Activated naive CD8-positive, alpha-beta T cell treated with anti-CD3 and anti-CD28 coated beads, Interleukin-2, amount 10 ng/mL, durations not matched to agents 7 days and 5 days (primary cell): ENCODE data around the gene CHD1. TPM values are rescaled to one million over a fixed set of nuclear protein-coding genes. Genes with fewer than 3 reads are reported as not detected.

Experiments
- ATAC-seq: fragments of 150-1000 bp; cut with Tn5 transposase; one replicate; pipeline ENCODE4 v1.10.0; 2021; ENCODE audit warnings: low read depth, moderate library complexity
- POLR2A ChIA-PET: fragments of 350-600 bp; sonication (Branson Sonifier 250); formaldehyde crosslinking; loops from one replicate; lab custom pipeline; 2021; ENCODE audit warnings: antibody characterized with exemption; lab: Charles Lee
- DNase-seq: peaks from one replicate; pipeline ENCODE4 v3.0.0; 2021
- H3K27ac Mint-ChIP-seq: one replicate; pipeline ENCODE4 v1.8.0; 2022; ENCODE audit warnings: mild to moderate bottlenecking, mixed read lengths
- H3K27me3 Mint-ChIP-seq: one replicate; pipeline ENCODE4 v1.8.0; 2022; ENCODE audit warnings: mild to moderate bottlenecking, moderate library complexity, mixed read lengths
- H3K36me3 Mint-ChIP-seq: one replicate; pipeline ENCODE4 v1.8.0; 2021; ENCODE audit warnings: mild to moderate bottlenecking, mixed read lengths
- H3K4me1 Mint-ChIP-seq: one replicate; pipeline ENCODE4 v1.8.0; 2021; ENCODE audit warnings: mixed read lengths
- H3K4me3 Mint-ChIP-seq: one replicate; pipeline ENCODE4 v1.8.0; 2022; ENCODE audit warnings: mild to moderate bottlenecking, moderate library complexity, mixed read lengths
- H3K9me3 Mint-ChIP-seq: one replicate; pipeline ENCODE4 v1.8.0; 2021; ENCODE audit warnings: mixed read lengths
- total RNA-seq, 2 experiments: library from RNA; stranded (reverse); gene quantifications; one replicate each; pipeline ENCODE4 v1.2.3, GENCODE V29; 2021

Gene CHD1
- total RNA-seq, 2 experiments from 2014 or later = 49.1 to 57.3 TPM

DNA sequence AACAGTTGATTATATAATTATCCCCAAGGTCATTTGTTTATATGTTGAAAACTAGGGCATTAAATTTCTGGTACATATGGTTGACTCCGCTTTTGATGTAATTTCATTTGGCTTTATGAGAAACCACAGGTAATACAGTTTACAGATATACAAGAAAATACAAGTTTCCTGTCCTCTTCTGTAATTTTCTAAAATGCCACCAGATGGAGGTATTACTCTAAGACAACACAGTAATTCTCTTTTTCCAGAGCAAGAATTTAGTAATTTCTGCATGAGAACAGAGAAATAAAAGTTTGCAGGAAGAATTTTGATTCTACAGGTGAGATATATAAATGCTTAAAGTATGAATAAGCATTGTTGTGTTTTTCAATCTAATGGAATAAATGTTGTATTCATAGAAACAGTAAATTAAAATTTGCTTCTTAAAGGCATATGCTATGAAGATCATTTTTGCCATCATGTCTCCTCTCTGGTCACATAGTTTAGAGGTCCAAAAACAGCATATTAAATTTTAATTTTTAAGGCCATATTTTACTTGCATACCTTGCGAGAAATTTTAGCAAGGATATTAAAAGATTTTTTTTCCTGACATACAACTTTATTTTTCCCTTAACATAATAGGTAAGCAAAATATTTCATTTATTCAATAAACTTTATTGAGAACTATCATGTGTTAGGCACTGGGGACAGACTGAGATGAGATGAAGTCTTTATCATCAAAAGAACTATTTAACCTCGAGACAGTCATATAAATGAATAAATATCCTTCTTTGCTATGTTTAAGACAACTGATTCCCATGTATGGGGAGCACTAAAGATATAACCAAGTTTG is 22.7 kb downstream of the CHD1 start:
- H3K27ac Mint-ChIP-seq = no peak overlapping the region
- POLR2A ChIA-PET = no interaction called here
- no peaks in the 10 kb centered on the region for H3K27me3 Mint-ChIP-seq
- peaks cover under 1% of the 10 kb centered on the region for H3K36me3 Mint-ChIP-seq
- H3K4me1 Mint-ChIP-seq = peaks cover 15% of the 10 kb centered on the region
- DNase-seq = no peak
- ATAC-seq = no peak
- H3K4me3 Mint-ChIP-seq = no peak overlapping the region
- H3K9me3 Mint-ChIP-seq = no peaks in the 10 kb centered on the region

DNA sequence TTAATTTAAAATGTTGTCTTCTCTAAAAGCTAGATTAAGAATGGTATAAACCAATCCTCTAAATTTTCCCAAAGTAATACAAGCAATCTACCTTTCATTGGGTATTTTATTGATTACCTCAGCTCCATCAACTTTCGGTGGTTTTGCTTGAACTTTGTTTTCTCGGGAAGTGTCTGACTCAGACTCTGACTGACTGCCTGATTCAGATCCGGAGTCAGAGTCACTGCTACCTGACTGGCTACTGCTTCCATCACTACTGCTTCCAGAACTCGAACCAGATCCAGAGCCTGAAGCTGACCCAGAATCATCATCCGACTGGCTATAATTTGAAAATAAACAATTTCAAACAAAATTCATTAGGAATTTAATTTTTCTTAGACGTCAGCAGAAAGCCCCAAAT is 24.0 kb downstream of the CHD1 start:
- ATAC-seq (no peak), DNase-seq (no peak)
- POLR2A ChIA-PET = interaction anchor here (0.6 to 1.3 kb wide), 2 partner anchors 13 to 25 kb away, joined by 3 to 4 read pairs; no protein-coding TSS in a partner anchor
- no peak overlapping the region for H3K27ac Mint-ChIP-seq
- no peak overlapping the region for H3K4me3 Mint-ChIP-seq
- peaks cover 5% of the 10 kb centered on the region for H3K36me3 Mint-ChIP-seq
- H3K27me3 Mint-ChIP-seq = no peaks in the 10 kb centered on the region
- no peaks in the 10 kb centered on the region for H3K9me3 Mint-ChIP-seq
- peaks cover 15% of the 10 kb centered on the region for H3K4me1 Mint-ChIP-seq

DNA sequence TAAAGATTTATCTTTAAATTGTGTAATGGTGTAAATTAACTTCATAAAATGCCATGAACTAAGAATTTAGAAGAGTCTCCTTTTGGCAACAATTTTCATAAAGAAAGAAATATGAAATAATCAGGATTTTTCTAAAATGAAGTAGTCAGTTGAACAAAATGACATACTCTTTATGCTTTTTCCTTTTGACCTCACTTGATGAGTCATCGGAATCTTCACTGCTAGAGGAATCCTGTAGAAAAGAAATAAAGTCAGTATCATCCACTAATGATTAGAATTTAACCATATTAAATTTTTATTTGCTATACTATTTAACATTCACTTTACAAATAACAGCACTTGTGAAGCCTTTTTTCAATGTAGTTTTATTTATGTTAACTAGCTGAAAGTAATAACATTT is 26.1 kb downstream of the CHD1 start:
- Mint-ChIP-seq H3K4me1 (peaks cover 5% of the 10 kb centered on the region), H3K27me3 (no peaks in the 10 kb centered on the region), H3K27ac (no peak overlapping the region), H3K9me3 (no peaks in the 10 kb centered on the region), H3K4me3 (no peak overlapping the region), H3K36me3 (peaks cover 15% of the 10 kb centered on the region)
- DNase-seq (no peak), ATAC-seq (no peak)
- POLR2A ChIA-PET = no interaction called here

DNA sequence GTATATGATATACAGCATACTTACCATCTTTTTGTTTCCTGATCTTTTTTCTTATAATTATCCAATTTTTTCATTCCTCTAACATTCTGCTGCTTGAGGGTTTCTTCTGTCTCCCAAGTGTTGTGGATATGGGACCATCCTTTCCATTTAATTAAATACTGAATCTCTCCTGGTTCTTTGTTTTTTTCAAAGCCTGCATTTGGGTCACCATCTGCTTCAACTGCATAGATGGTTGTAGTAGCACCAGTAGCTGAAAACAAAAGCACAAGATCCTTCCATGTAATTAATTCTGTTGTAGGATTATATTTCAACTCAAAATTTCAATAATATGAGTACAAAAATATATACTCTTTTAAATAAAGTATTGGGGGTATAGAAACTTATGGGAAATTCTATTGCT is 29.4 kb downstream of the CHD1 start:
- POLR2A ChIA-PET = interaction anchor here (0.8 kb wide), 1 partner anchor 11 kb away, joined by 3 read pairs; no protein-coding TSS in a partner anchor
- no peak overlapping the region for H3K27ac Mint-ChIP-seq
- no peaks in the 10 kb centered on the region for H3K4me1 Mint-ChIP-seq
- H3K36me3 Mint-ChIP-seq = peaks cover 27% of the 10 kb centered on the region
- no peaks in the 10 kb centered on the region for H3K9me3 Mint-ChIP-seq
- no peak overlapping the region for H3K4me3 Mint-ChIP-seq
- DNase-seq (no peak), ATAC-seq (no peak)
- no peaks in the 10 kb centered on the region for H3K27me3 Mint-ChIP-seq

DNA sequence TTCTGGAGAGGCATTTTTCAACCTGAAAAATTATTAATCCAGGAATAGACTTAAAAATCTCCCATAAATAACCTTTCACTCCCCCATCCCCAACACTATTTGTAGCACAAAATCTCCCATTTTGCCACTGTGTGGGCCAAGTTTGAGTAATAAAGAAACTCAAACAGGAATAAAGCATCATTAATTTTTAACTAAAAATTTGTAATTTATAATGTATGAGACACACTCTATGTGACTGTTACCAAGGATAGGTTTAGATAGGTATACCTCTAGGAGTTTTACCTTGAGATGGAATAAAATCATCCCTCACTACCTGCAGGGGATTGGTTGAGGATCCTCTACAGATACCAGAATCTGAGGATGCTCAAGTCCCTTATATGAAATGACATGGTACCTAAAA is 30.1 kb downstream of the CHD1 start:
- H3K27ac Mint-ChIP-seq = no peak overlapping the region

DNA sequence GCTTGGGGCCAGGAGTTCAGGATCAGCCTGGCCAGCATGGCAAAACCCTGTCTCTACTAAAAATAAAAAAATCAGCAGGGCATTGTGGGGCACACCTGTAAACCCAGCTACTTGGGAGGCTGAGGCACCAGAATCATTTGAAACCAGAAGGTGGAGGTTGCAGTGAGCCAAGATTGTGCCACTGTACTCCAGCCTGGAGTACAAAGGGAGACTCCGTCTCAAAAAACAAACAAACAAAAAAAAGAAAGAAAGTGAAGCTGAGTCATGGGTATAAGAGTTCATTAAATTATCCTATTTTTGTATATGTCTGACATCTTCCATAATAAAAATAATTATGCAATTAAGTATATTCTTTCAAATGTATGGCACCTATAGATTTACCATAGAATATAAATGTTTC is 37.2 kb downstream of the CHD1 start:
- Mint-ChIP-seq H3K27me3 (no peaks in the 10 kb centered on the region), H3K4me3 (no peak overlapping the region), H3K36me3 (peaks cover 22% of the 10 kb centered on the region), H3K27ac (no peak overlapping the region), H3K4me1 (no peaks in the 10 kb centered on the region), H3K9me3 (no peaks in the 10 kb centered on the region)
- no peak for ATAC-seq
- DNase-seq = no peak
- POLR2A ChIA-PET = no interaction called here

More for the DNA sequence above, 30.1 kb downstream of the CHD1 start:
- DNase-seq = no peak
- peaks cover 29% of the 10 kb centered on the region for H3K36me3 Mint-ChIP-seq
- no peaks in the 10 kb centered on the region for H3K27me3 Mint-ChIP-seq
- POLR2A ChIA-PET = no interaction called here
- ATAC-seq = no peak
- no peaks in the 10 kb centered on the region for H3K9me3 Mint-ChIP-seq
- H3K4me3 Mint-ChIP-seq = no peak overlapping the region
- H3K4me1 Mint-ChIP-seq = no peaks in the 10 kb centered on the region

DNA sequence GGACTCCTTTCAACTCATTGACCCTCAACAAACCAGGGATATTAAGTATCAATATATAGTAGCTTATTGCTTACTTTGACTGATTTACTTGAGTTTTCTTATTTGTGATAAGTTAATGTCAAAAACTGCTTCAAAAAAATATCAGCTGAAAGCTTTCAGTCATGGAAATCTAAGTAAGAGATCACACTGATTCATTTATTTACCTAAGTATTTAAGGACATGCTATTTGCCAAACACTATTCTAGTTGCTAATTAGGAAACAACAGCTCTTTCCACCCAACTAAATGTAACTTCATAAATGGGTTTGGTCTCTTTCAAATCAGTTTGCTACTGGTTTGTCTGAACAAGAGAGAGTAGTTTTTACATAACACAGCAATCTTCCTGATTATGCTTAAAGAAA is 48.2 kb downstream of the CHD1 start:
- Mint-ChIP-seq H3K4me3 (no peak overlapping the region), H3K36me3 (peaks cover 25% of the 10 kb centered on the region), H3K27ac (no peak overlapping the region), H3K4me1 (peaks cover 3% of the 10 kb centered on the region), H3K27me3 (no peaks in the 10 kb centered on the region), H3K9me3 (no peaks in the 10 kb centered on the region)
- DNase-seq (no peak), ATAC-seq (no peak)
- POLR2A ChIA-PET = no interaction called here

DNA sequence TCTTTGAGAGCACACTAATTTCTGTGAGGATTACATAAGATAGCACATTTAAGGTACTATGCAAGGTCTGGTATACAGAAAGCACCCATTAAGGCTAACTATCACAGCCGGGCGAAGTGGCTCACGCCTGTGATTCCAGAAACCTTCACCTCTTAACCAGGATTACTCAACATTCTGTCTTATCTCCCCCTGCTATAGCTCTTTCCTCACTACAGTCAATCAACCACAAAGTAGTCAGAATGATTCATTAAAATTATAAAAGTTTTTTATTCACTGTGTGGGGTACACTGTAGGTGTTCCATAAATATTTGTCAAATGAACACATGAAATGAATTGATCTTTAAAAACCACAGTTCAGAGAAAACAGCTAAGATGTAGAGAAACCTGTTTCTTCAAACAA is 48.7 kb downstream of the CHD1 start:
- ATAC-seq = no peak
- H3K27me3 Mint-ChIP-seq = no peaks in the 10 kb centered on the region
- H3K9me3 Mint-ChIP-seq = no peaks in the 10 kb centered on the region
- peaks cover 3% of the 10 kb centered on the region for H3K4me1 Mint-ChIP-seq
- no peak overlapping the region for H3K4me3 Mint-ChIP-seq
- H3K36me3 Mint-ChIP-seq = peaks cover 25% of the 10 kb centered on the region
- no peak for DNase-seq
- POLR2A ChIA-PET = no interaction called here
- no peak overlapping the region for H3K27ac Mint-ChIP-seq

DNA sequence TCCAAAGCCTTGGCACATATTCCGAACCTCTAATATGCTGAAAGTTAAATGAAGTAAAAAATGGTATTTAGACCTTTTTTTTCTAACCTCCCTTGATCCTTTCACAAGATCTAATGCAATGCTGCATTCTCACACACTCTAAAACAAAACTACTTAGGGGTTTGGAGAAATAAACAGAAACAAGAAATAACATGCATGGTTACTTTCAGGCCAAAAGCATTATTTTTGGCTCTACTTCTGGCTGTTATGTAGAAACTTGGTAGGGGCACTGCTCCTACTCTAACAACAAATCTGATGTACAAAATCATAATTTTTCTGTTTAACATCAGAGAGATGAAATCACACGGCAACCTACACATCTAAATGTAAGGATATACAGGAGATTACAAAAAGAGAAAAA is 51.2 kb downstream of the CHD1 start:
- DNase-seq = no peak
- H3K36me3 Mint-ChIP-seq = peaks cover 27% of the 10 kb centered on the region
- ATAC-seq = no peak
- no peaks in the 10 kb centered on the region for H3K27me3 Mint-ChIP-seq
- peak overlapping the region; percentile 6 for H3K27ac Mint-ChIP-seq
- peaks cover 3% of the 10 kb centered on the region for H3K4me1 Mint-ChIP-seq
- POLR2A ChIA-PET = no interaction called here
- no peaks in the 10 kb centered on the region for H3K9me3 Mint-ChIP-seq
- H3K4me3 Mint-ChIP-seq = no peak overlapping the region

DNA sequence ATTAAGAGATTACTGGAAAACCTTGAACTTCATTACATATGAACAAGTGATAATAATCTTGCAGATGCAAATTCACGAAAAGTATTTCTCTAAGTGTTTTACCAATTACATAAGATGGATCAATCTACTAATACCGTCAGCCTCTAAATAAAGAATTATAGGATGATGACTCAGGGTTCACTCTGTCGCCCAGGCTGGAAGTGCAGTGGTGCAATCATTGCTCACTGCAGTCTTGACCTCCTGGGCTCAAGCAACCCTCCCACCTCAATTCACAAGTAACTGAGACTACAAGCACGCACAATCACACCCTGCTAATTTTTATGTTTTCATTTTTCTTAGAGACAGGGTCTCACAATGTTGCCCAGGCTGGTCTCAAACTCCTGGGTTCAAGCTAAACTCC is 56.1 kb downstream of the CHD1 start:
- ATAC-seq (no peak), DNase-seq (no peak)
- POLR2A ChIA-PET = no interaction called here
- Mint-ChIP-seq H3K4me3 (no peak overlapping the region), H3K4me1 (peaks cover 2% of the 10 kb centered on the region), H3K9me3 (no peaks in the 10 kb centered on the region), H3K27ac (no peak overlapping the region), H3K36me3 (peaks cover 27% of the 10 kb centered on the region), H3K27me3 (no peaks in the 10 kb centered on the region)

DNA sequence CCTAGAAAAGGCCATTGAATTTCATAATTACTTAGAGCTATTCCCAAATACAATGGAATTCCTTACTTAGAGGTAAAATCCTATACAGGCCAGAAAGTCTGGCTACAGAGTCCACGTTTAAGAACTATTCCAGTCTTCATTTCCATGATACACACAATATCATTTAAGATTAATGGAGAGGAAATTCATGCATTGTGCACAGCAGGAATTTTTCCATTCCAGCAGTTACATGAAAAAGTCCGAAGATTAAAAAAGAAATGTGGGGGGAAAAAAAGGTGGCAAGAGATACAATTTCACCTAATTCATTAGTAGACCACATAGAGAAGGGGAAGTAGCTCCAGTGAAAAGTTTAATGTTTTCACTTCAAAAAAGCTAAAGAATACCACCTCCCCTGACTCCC is 63.1 kb downstream of the CHD1 start:
- peaks cover 38% of the 10 kb centered on the region for H3K36me3 Mint-ChIP-seq
- peaks cover 3% of the 10 kb centered on the region for H3K4me1 Mint-ChIP-seq
- no peak overlapping the region for H3K27ac Mint-ChIP-seq
- POLR2A ChIA-PET = no interaction called here
- no peaks in the 10 kb centered on the region for H3K9me3 Mint-ChIP-seq
- DNase-seq = no peak
- no peaks in the 10 kb centered on the region for H3K27me3 Mint-ChIP-seq
- H3K4me3 Mint-ChIP-seq = no peak overlapping the region
- ATAC-seq = no peak

DNA sequence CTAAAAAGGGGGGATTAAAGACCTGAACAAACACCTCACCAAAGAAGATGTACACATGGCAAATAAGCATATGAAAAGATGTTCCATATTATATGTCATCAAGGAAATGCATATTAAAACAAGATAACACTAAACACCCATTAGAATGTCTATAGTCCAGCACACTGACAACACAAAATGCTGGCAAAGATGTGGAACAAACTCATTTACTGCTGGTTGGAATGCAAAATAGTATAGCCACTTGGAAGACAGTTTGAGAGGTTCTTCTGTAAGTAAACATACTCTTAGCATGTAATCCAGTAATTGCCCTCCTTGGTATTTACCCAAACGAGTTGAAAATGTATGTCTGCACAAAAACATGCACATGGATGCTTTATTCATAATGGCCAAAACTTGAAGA is 81.8 kb downstream of the CHD1 start:
- ATAC-seq (no peak), DNase-seq (no peak)
- Mint-ChIP-seq H3K9me3 (peaks cover 3% of the 10 kb centered on the region), H3K36me3 (no peaks in the 10 kb centered on the region), H3K27me3 (no peaks in the 10 kb centered on the region), H3K4me1 (no peaks in the 10 kb centered on the region), H3K27ac (no peak overlapping the region), H3K4me3 (no peak overlapping the region)
- POLR2A ChIA-PET = no interaction called here

DNA sequence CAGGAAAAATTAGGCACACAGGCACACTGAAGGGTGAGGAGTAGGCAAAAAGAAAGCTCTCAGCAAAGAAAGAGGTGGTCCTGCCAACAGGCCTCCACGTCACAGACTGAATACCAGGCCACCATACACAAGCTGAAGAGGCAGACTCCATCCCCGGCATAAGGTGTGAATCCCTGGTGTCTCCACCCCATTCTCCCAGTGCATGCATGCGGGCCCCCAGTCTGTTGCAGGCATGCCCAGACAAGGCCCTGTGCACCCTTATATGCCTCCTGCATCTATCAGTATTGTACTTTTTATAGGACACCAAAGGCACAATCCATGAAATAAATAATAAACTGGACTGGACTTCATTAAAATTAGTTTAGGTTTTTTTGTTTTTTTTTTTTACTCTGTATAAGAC is 82.3 kb downstream of the CHD1 start:
- ATAC-seq = no peak
- Mint-ChIP-seq H3K27me3 (no peaks in the 10 kb centered on the region), H3K4me3 (no peak overlapping the region), H3K4me1 (no peaks in the 10 kb centered on the region), H3K36me3 (no peaks in the 10 kb centered on the region), H3K27ac (no peak overlapping the region), H3K9me3 (peaks cover 3% of the 10 kb centered on the region)
- POLR2A ChIA-PET = no interaction called here
- no peak for DNase-seq

DNA sequence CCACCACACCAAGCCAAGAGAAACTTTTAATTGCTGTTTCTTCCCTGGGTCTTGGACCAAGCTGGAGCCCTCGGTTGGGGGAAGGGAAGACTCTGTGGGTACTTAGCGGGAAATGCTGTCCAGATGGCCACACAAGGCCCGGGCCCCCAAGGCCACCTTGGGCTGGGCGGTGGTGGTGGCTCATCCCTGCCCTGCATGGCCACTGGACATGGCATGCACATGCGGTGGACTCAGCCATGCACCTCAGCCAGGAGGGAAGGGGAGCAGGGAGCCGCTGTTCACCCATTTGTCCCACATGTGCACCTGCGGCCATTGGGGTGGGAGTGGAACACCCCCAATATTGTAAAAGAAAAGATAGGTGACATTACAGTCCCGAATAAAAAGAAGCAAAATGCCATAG is 82.9 kb downstream of the CHD1 start:
- no peak for DNase-seq
- Mint-ChIP-seq H3K4me3 (no peak overlapping the region), H3K4me1 (no peaks in the 10 kb centered on the region), H3K27me3 (no peaks in the 10 kb centered on the region), H3K27ac (no peak overlapping the region), H3K36me3 (no peaks in the 10 kb centered on the region), H3K9me3 (peaks cover 3% of the 10 kb centered on the region)
- ATAC-seq = no peak
- POLR2A ChIA-PET = no interaction called here
